Stimulated activated memory B cell treated with anti-CD40 and anti-IgM and Interleukin-4, amounts not matched to agents 10 μg/mL and 1 μg/mL and 100 μg/mL, for 72 hours (primary cell): ENCODE results near the gene TMEM242.

Experiments used
- ATAC-seq: fragments of 150-1000 bp; cut with Tn5 transposase; 2 replicates; pipeline ENCODE4 v1.10.0; 2021
- H3K27ac Mint-ChIP-seq: one replicate; pipeline ENCODE4 v1.8.0; 2022; ENCODE audit warnings: mild to moderate bottlenecking, mixed read lengths
- H3K27me3 Mint-ChIP-seq: one replicate; pipeline ENCODE4 v1.8.0; 2022; ENCODE audit warnings: mixed read lengths
- H3K36me3 Mint-ChIP-seq: one replicate; pipeline ENCODE4 v1.8.0; 2022; ENCODE audit warnings: mixed read lengths
- H3K4me1 Mint-ChIP-seq: one replicate; pipeline ENCODE4 v1.8.0; 2022; ENCODE audit warnings: mixed read lengths
- H3K4me3 Mint-ChIP-seq: one replicate; pipeline ENCODE4 v1.8.0; 2022; ENCODE audit warnings: mild to moderate bottlenecking, moderate library complexity, mixed read lengths
- H3K9me3 Mint-ChIP-seq: one replicate; pipeline ENCODE4 v1.8.0; 2022; ENCODE audit warnings: mixed read lengths

TMEM242 gene

DNA sequence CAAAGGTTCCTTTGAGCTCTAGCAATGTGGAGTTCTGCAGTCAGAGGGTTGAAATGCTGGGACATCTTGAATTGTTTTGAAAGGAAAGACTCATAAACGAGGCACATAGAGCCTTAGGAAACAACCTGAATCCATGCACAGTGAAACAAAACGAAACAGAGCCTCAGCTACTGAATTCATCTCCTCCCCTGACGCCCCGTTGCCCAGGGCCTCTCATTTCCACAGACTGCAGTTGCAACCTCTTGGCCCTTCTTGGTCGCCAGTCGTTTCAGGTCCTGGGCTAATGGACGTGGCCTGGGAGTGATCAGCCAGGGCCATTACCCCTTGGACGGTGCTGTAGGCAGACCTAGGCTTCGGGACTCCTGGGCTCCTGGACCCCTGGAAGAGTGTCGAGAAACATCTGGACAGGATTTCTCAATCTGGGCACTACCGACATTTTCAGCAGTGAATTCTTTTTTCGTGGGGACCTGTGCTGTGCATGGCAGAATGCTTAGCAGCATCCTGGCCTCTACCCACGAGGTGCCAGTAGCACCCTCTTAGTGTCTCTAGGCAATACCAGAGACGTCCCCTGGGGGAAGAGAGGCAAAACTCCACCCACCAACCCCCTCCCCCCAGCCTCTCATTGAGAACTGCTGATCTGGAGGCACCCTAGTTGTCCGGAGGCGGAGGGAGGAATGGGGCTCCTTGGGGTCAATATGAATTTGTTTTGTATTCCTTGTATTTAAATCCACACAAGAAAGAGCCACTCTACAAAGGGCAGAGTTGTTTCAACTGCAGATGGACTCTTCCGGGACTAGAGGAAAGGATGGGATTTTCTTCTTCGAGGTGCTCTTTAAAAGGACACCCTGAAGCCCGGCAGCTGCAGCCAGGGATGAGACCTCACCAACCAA, 50.2 kb downstream of the TMEM242 start:
- H3K9me3 Mint-ChIP-seq, result peaks cover 9% of the 10 kb centered on the region
- no peaks in the 10 kb centered on the region for H3K36me3 Mint-ChIP-seq
- H3K4me3 Mint-ChIP-seq, result peak overlapping the region; percentile 95
- H3K4me1 Mint-ChIP-seq, result peaks cover 10% of the 10 kb centered on the region
- no peak for ATAC-seq
- peak overlapping the region; percentile 97 for H3K27ac Mint-ChIP-seq
- H3K27me3 Mint-ChIP-seq, result no peaks in the 10 kb centered on the region

DNA sequence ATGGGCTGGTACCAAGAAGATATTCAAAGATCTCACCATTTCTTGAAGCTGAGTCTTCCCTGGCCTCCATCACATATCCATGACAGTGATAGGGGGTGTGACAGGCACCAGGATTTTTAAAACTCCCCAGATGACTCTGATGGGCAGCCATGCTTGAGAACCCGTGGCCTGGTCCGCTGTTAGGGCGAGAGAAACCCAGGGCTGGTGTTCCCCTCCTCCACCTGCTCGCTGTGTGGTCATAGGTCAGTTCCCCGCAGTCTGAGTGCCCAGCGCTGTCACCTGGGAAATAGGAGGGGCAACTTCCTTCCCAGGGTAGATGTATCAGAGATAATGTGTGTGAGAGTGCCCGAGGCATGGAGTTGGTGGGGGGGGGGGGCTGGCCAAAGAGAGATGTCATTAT, 50.9 kb downstream of the TMEM242 start:
- Mint-ChIP-seq H3K27ac (no peak overlapping the region), H3K27me3 (no peaks in the 10 kb centered on the region), H3K4me1 (peaks cover 10% of the 10 kb centered on the region), H3K36me3 (no peaks in the 10 kb centered on the region), H3K4me3 (peak overlapping the region; percentile 24), H3K9me3 (peaks cover 9% of the 10 kb centered on the region)
- ATAC-seq, result no peak

DNA sequence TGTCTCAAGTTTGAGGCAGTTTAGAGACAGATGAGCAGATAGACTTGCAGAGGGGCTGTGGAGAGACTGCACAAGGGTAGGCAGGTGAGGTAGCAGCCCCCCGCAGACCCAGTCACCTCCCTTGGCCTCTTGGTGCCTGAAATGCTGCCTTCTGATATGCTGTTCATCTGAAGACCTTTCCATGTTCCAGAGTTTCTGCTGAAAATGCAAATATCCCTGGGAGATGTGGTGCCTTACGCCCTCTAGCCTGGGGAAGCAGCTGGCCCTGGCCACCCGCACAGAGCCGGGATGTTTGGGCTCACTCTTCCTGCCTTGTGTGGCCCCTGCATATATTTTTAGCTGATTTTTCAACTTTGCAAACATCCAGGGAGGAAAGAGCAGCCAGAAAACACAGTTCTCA, 51.4 kb downstream of the TMEM242 start:
- H3K4me1 Mint-ChIP-seq, result peaks cover 10% of the 10 kb centered on the region
- no peaks in the 10 kb centered on the region for H3K36me3 Mint-ChIP-seq
- H3K4me3 Mint-ChIP-seq, result no peak overlapping the region
- H3K27me3 Mint-ChIP-seq, result no peaks in the 10 kb centered on the region
- peaks cover 9% of the 10 kb centered on the region for H3K9me3 Mint-ChIP-seq
- no peak overlapping the region for H3K27ac Mint-ChIP-seq
- no peak for ATAC-seq

DNA sequence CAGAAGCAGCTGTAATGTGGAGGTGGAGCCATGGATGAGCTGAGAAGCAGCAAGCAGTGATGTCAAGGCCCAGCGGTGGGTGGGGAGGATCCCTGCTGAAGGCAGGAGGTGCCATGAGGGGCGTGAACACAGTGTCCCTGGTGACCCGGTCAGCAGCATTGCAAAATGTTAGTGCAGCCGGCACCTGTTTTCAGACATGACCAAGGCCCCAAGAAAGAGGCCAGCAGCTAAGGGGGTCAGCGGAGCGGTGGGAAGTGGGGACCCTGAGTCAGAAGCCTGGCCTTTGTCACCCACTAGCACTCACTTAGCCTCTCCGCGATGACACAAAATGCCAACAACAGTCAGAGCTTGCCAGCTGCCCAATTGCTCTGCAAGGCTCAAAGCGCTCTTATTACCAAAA, 51.9 kb downstream of the TMEM242 start:
- H3K36me3 Mint-ChIP-seq, result no peaks in the 10 kb centered on the region
- H3K27me3 Mint-ChIP-seq, result no peaks in the 10 kb centered on the region
- H3K4me3 Mint-ChIP-seq, result no peak overlapping the region
- H3K27ac Mint-ChIP-seq, result no peak overlapping the region
- H3K9me3 Mint-ChIP-seq, result peaks cover 9% of the 10 kb centered on the region
- no peak for ATAC-seq
- peaks cover 10% of the 10 kb centered on the region for H3K4me1 Mint-ChIP-seq

DNA sequence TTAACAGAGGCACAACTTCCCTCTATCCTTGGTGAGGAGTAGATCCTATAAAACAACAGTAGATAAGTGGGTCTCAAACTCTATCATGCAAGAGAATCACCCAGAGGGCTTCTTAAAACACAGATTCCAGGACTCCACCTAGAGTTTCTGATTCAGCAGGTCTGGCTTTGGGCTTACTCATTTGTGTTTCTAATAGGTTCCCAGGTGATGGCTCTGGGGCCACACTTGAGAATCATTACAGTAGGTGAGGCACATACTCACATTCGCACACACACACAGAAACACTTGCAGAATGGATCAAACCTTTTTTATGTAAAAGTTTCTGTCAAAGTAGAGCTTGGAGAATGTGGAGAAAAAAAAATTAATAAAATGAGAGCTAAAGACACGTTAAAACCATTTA, 52.4 kb downstream of the TMEM242 start:
- H3K36me3 Mint-ChIP-seq, result no peaks in the 10 kb centered on the region
- no peak overlapping the region for H3K4me3 Mint-ChIP-seq
- no peaks in the 10 kb centered on the region for H3K27me3 Mint-ChIP-seq
- H3K27ac Mint-ChIP-seq, result no peak overlapping the region
- peaks cover 9% of the 10 kb centered on the region for H3K9me3 Mint-ChIP-seq
- peaks cover 10% of the 10 kb centered on the region for H3K4me1 Mint-ChIP-seq
- ATAC-seq, result no peak

DNA sequence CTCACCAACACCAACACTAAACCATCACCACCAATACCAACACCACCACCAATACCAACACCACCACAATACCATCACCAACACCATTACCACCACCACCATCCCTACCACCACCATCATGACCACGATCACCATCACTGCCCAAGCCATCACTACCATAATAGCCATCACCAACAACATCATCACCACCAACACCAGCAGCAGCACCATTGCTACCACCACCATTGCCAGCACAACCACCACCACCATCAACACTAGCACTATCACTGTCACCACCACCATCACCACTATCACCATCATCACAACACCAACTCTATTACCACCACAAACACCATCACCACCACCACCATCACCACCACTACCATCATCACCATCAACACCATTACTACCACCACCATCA, 53.0 kb downstream of the TMEM242 start:
- Mint-ChIP-seq H3K9me3 (peaks cover 9% of the 10 kb centered on the region), H3K36me3 (no peaks in the 10 kb centered on the region)

DNA sequence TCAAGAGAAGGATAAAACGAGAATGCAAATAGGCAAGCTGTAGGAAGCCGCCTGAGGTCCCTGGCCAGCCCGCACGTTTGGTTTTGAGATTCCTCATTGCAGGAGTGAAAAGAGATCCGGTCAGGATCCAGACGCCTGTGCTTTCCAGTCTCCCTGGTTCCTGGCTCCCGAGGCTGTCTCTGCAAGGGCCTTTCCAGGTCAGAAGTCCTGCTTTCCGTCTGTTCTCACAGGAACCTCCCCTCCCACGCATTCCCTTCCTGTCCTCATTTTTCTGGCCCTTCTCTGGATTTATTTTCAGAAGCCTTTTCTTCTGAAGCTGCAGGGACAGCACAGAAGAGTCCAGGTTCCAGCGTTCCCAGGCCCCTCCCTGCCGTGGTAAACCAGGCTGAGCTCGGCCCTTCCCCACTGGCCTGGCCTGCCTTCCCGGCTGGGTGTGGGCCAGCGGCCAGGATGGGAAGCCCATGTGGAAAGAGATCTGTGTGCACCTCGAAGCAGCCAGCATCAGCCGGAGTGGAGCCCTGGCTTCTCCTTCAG, 54.0 kb downstream of the TMEM242 start:
- ATAC-seq, result no peak
- H3K4me3 Mint-ChIP-seq, result no peak overlapping the region
- H3K4me1 Mint-ChIP-seq, result peaks cover 10% of the 10 kb centered on the region
- peaks cover 9% of the 10 kb centered on the region for H3K9me3 Mint-ChIP-seq
- H3K27me3 Mint-ChIP-seq, result no peaks in the 10 kb centered on the region
- no peaks in the 10 kb centered on the region for H3K36me3 Mint-ChIP-seq
- no peak overlapping the region for H3K27ac Mint-ChIP-seq

More for the DNA sequence above, 53.0 kb downstream of the TMEM242 start:
- no peak for ATAC-seq
- no peak overlapping the region for H3K4me3 Mint-ChIP-seq
- H3K27ac Mint-ChIP-seq, result no peak overlapping the region
- H3K27me3 Mint-ChIP-seq, result no peaks in the 10 kb centered on the region
- peaks cover 10% of the 10 kb centered on the region for H3K4me1 Mint-ChIP-seq

DNA sequence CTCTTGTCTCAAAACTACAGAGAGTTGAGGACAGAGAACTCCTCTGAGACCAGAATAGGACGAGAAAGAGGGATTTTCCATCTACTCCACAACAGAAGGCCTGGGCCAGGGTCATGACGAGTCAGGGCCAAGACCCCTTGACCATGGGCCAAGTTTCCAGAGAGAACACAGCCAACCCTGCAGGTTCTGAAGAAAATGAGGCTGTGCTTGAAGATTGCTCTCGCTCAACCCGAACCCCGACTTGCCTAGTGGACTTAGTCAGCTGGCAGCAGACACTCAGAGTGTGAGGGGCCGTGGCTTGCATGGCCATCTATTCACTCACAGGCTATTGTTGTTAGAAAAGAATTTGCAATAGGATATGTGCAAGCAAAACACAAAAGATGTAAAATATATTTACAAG, 54.5 kb downstream of the TMEM242 start:
- Mint-ChIP-seq H3K27ac (no peak overlapping the region), H3K9me3 (peaks cover 9% of the 10 kb centered on the region), H3K36me3 (no peaks in the 10 kb centered on the region), H3K4me3 (no peak overlapping the region), H3K27me3 (no peaks in the 10 kb centered on the region), H3K4me1 (peaks cover 7% of the 10 kb centered on the region)
- no peak for ATAC-seq

DNA sequence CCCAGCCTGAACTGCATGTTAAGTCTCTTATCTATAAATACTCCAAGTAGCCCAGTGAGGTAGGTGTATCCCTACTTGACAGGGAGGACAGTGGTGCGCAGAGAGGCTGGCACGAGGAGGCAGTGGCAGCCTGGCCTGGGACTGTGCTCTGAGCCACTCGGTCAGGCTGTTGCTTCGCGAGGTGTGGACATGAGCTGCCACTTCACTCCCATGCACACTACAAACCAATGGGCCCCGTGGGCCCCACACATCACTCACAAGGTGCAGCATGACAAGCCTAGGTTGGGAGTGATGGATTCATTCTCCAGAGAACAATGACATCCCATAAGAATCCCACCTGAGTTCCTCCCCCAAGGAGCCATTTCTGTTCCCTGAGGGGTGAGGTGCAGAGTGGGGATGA, 54.9 kb downstream of the TMEM242 start:
- Mint-ChIP-seq H3K27ac (no peak overlapping the region), H3K36me3 (no peaks in the 10 kb centered on the region), H3K27me3 (no peaks in the 10 kb centered on the region), H3K9me3 (peaks cover 9% of the 10 kb centered on the region), H3K4me3 (no peak overlapping the region), H3K4me1 (peaks cover 2% of the 10 kb centered on the region)
- ATAC-seq, result no peak

DNA sequence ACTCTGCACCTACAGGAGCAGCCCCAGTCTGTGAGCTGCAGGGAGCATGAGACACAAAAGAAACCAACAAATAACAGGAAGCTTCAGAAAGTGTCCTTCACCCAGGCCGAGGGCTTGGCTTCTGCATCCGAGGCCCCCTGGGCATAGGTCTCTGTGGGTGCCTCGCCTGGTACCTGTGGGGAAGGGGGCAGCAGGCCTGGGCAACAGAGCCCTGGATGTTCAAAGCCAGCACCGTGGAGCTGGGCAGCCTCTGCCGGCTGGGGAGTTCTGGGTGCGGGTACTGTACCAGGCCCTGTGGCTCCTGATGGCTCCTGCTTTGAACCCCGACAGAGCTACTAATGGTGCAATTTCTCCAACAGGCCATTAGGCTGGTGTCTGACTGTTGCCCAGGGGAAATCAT, 55.7 kb downstream of the TMEM242 start:
- Mint-ChIP-seq H3K27me3 (no peaks in the 10 kb centered on the region), H3K36me3 (no peaks in the 10 kb centered on the region), H3K9me3 (peaks cover 9% of the 10 kb centered on the region), H3K4me3 (no peak overlapping the region), H3K4me1 (no peaks in the 10 kb centered on the region), H3K27ac (no peak overlapping the region)
- no peak for ATAC-seq

DNA sequence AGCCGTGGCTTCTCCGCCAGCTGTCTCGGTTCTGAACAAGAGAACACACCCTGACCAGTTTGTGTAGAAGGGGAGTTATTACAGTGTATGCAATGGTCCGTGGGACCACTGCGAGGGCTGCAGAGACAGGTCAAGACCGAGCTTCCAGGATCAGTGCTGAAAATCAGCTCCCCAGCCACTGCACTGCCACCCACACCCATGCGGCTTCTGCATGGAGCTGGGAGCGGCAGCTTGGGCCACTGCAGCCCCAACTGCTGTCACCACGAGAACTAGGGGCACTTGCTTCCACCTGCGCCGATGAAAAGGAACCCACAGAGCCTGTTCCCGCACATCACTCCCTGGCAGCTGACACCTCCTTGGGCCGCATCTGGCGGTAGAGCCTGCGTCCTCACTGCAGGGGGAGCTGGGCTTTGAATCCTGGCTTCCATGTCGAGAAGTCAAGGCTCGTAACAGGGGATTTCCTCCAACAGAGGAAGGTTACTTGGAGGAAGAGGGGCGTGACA, 56.2 kb downstream of the TMEM242 start:
- no peak overlapping the region for H3K27ac Mint-ChIP-seq
- ATAC-seq, result no peak
- H3K4me3 Mint-ChIP-seq, result no peak overlapping the region
- H3K36me3 Mint-ChIP-seq, result no peaks in the 10 kb centered on the region
- peaks cover 3% of the 10 kb centered on the region for H3K27me3 Mint-ChIP-seq
- peaks cover 9% of the 10 kb centered on the region for H3K9me3 Mint-ChIP-seq
- no peaks in the 10 kb centered on the region for H3K4me1 Mint-ChIP-seq

DNA sequence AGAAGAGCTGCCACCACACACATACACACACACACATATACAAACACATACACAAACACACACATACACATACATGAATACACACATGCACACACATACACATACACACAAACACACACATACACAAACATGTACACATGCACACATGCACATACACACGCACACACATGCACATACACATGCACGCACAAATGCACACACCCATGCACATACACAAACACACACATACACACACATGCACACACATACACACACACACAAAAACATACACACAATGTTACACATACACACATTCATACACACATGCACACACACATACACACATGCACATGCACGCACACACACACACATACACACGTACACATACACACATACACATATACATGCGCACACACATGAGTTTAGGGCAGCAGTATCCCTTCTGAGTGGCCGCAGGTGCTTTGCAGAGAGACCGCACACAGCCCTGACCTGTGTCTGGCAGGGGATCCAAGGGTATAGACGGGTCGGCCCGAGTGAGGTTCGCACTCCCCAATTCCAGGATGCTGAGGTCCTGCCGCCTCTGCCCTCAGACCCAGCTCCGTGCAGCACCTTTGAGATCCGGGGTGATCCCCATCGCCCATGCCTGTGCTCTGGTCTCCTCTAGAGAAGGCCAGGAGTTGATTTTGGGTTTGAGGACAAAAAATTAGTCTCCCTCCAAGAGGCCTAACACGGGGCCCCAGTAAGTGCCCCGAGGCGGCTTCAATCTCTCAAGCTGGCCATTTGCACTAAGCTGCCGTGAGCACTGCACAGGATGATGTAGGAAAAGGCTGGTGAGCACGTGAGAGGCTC, 56.8 kb downstream of the TMEM242 start:
- Mint-ChIP-seq H3K27ac (no peak overlapping the region), H3K4me1 (no peaks in the 10 kb centered on the region), H3K27me3 (peaks cover 10% of the 10 kb centered on the region), H3K4me3 (no peak overlapping the region), H3K9me3 (peaks cover 9% of the 10 kb centered on the region), H3K36me3 (no peaks in the 10 kb centered on the region)
- ATAC-seq, result no peak

DNA sequence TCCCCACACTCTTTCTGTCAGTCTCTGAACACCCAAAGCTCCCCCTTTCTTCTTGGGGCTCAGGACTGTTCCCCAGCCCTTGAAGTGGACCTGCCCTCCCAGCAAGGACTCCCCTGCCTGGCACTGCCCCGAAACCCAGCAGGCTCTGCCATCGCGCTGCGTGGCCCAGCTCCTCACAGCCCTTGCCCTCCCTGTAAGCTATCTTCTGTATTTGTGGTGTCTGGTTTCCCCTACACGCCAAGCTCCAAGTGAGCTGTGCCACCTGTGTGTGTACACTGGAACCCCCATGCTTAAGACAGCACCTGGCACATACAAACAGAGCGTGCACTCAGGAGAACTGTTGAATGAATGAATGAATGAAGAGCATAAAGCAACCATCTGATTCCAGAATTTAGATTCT, 57.7 kb downstream of the TMEM242 start:
- H3K27ac Mint-ChIP-seq, result no peak overlapping the region
- H3K4me1 Mint-ChIP-seq, result no peaks in the 10 kb centered on the region
- H3K9me3 Mint-ChIP-seq, result peaks cover 8% of the 10 kb centered on the region
- H3K27me3 Mint-ChIP-seq, result peaks cover 17% of the 10 kb centered on the region
- ATAC-seq, result no peak
- H3K36me3 Mint-ChIP-seq, result no peaks in the 10 kb centered on the region
- H3K4me3 Mint-ChIP-seq, result no peak overlapping the region

DNA sequence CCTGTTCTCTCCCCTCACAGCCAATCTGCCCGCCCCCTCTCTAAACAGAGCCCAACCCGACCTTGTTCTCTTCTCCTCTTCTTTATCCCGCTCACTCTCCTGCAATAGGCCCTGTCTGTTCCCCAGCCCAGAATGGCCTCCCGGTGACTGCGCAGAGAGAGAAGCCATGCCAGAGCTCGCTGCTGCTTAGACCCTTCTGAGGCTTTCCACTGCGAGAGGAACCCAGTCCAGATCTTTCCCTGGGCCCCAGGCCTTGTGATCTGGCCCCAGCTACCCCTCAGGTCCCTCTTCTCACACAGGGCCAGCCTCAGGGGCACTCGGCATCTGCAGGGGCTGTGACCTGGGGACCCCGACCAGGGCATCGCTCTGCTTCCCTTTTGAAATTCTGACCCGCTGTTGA, 58.1 kb downstream of the TMEM242 start:
- Mint-ChIP-seq H3K9me3 (peaks cover 4% of the 10 kb centered on the region), H3K36me3 (no peaks in the 10 kb centered on the region), H3K27me3 (peaks cover 17% of the 10 kb centered on the region)

DNA sequence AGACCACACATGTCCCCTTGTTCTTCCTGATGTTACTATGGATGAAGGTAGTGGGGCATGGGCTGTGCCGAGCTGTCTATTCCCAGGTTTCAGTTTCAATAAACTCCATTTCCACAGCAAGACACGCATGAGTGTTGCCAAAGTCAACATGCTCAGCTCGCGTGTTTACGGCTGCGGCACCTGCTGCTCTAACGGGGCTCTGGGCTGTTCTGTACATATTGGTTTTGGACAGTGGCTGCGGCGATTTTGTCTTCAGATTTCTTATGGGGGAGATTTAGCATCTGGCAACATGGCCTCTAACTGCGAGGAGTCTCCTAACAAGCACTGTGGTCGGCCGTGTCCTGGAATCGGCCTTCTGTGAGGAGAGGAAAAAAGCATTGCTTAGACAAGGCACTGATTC, 58.6 kb downstream of the TMEM242 start:
- Mint-ChIP-seq H3K4me3 (no peak overlapping the region), H3K9me3 (no peaks in the 10 kb centered on the region), H3K36me3 (no peaks in the 10 kb centered on the region), H3K27me3 (peaks cover 17% of the 10 kb centered on the region), H3K27ac (no peak overlapping the region), H3K4me1 (no peaks in the 10 kb centered on the region)
- ATAC-seq, result no peak

More for the DNA sequence above, 58.1 kb downstream of the TMEM242 start:
- Mint-ChIP-seq H3K4me1 (no peaks in the 10 kb centered on the region), H3K4me3 (no peak overlapping the region), H3K27ac (no peak overlapping the region)
- no peak for ATAC-seq
